GM04504 (cell line): ENCODE data around the gene SLC39A11.
A peak's percentile ranks its signal among the peaks of the same experiment; 100 is the strongest.

Experiments used
- DNase-seq: peaks from one replicate; pipeline ENCODE4 v3.0.0-alpha.2; 2012; ENCODE audit warnings: low read depth

SLC39A11 gene

DNA sequence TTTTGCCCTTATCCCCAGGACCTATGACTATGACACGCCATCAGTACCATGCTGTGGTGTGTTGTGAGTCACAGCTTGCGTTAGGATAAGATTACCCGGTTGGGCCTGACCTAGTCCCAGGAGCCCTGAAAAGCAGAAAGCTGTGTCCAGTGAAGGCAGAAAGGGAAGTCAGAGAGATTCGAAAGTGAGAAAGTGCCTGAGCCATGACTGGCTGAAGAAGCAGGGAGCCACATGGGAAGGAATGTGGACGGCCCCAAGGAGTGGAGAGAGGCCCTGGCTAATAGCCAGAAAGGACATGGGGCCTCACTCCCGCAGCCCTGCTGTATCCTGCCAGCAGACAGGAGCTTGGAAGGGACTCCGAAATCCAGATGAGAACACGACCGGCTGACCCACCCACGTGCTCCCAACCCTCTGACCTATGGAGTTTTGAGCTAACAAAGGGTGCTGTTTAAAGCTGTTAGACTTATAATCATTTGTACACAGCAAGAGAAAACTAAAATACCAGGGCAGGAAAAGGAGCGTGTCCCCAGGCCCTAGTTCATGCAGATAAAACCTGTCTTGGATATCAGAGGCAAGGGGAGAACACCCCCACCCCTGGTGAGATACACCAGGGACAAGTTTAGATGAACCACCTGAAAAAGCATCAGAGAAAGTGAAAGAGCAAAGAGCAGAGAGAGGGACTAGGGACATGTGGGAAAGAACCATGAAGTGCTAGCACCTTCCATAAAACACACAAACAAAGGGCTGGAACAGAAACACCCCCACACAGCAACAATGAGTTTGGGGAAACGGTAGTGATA is 115.3 kb downstream of the SLC39A11 start:
- peak; percentile 76 for DNase-seq

DNA sequence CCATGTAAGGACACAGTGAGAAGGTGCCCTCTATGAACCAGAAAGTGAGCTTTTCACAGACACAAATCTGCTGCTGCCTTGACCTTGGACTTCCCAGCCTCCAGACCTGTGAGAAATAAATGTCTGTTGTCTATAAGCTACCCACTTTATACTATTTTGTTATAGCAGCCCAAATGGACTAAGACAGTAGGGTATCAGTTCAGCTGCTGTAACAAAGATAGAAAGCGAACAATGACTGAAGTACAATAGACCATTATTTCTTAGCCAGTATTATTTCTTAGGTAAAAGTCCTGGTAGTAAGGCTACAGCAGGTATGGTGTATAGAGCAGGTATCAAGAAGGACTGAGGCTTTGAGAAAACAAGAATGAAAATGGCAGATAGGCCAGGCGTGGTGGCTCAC is 117.0 kb downstream of the SLC39A11 start:
- no peak for DNase-seq

- DNase-seq = no peak
Observed at GRCh38 chr17:72974605-72975232, 117.8 kb downstream of the SLC39A11 start.

- no peak for DNase-seq
Observed at GRCh38 chr17:72972263-72972951, 120.1 kb downstream of the SLC39A11 start.

- no peak for DNase-seq
Observed at GRCh38 chr17:72971226-72971880, 121.1 kb downstream of the SLC39A11 start.

DNA sequence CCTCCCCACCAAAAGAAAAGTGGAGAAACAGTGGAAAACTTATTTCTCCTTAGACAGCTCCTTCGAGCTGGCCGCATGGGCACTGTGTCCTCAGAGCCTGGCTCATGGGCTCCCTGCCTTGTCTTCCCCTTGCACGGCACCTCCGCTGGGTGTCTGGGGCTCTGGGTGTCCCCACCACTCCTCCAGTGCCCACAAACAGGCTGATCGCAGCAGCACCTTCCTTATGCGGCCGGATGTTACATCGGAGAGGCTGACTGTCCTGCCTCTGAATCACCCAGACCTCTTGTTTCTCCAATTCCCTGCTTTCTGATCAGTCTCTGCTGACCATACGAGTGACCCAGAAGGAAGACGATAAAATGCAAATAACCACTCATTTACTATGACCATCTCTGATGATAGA is 121.7 kb downstream of the SLC39A11 start:
- no peak for DNase-seq

GRCh38 chr17:72970246-72970645 is 122.2 kb downstream of the SLC39A11 start:
- no peak for DNase-seq

GRCh38 chr17:72969293-72969906 is 123.1 kb downstream of the SLC39A11 start:
- DNase-seq = no peak

- no peak for DNase-seq
Observed at GRCh38 chr17:72968798-72969197, 123.7 kb downstream of the SLC39A11 start.

GRCh38 chr17:72967977-72968585 is 124.4 kb downstream of the SLC39A11 start:
- no peak for DNase-seq

DNA sequence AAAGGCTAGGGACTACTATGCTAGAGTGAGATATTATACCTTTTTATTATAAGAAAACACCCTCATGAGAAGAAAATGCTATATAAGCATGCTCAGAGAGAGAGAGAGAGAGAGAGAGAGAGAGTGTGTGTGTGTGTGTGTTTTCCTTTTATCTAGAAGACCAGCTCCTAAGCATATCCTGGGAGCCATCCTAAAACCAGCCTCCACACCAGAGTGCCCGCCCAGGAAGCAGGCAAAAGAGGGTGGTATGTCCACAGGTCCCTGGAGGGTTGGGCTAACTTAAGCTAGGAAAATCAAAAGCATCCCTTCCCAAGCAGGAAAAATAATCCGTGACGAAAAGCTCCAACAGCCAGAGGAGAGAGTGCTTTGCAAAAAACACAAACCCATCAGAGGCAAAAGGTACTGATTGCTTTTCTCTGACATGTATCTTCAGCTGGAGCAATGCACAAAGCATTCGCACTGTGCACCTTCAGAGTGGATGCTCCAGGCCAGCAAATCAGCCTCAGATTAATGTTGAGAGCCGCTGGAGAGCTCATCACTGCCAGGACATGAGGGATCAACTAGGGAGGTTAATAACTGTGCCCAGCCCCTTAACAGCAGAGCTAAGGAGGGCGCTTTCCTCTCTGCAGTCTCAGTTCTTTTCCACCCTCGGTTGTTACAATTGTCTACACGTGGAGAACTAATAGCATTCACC is 125.1 kb downstream of the SLC39A11 start:
- no peak for DNase-seq

- DNase-seq = no peak
Observed at GRCh38 chr17:72962106-72962505, 130.4 kb downstream of the SLC39A11 start.

DNA sequence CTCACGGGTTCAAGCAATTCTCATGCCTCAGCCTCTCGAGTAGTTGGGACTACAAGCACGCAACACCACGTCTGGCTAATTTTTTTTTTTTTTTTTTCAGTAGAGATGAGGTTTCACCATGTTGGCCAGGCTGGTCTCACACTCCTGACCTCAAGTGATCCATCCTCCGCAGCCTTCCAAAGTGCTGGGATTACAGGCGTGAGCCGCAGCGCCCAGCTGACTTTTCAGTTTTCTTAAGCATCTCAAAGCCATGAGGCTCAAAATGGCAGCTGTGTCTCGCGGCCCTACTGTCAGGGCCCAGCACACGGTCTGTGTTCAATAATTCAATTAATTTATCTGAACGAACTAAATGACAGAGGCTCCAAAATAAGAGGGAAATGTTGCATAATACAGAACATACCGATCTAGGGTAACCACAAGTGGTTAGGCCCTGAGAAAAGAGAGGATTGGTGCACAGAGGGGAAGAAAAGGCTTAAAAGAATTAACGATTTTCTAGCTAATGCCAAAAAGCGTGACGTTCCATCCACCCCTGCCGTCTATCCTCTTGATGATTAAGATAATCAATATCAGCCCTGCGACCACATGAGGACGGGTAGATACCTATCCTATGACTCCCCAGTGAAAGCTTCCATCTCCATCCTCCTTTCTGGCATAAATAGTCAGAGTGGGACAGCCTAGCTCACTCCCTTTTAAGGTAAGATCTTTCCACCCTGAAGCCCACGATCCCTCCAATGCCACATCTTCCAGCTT is 136.9 kb downstream of the SLC39A11 start:
- DNase-seq = no peak

DNA sequence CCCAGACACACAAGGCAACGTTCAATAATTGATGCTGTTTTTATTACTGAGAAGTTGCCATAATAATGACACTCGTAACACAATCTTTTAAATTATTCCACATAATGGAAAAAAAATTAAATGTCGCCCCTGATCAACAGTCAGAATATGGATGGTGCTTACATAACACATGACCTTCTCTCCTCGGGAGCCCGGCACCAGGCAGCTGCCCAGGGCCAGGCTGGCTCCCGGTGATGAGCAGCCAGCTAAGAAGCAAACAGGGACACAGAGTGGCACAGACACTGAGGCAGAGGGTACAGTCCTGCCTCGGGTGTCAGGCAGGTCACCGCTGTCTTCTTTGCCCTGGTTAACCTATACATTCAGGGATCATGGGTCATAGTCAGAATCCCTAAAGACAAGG is 137.9 kb downstream of the SLC39A11 start:
- DNase-seq = no peak

DNA sequence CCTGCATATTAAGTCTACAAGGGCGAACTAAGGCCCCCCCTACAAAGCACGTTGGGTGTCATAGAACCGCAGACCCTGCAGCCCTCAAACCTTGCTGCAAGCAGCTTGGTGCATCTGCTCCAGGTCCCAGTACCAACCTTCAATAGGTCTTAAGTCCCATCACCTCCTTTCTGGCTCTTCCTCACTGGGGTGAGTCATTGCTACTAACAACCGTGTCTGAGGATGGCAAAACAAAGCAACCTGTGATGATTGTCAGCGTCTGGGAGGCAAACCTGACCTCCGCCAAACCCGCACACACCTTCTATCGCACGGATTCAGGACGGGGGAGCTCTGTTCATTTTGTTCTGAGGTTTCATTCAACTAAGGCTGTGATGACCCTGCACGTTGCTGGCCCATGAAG is 138.9 kb downstream of the SLC39A11 start:
- DNase-seq = no peak

DNA sequence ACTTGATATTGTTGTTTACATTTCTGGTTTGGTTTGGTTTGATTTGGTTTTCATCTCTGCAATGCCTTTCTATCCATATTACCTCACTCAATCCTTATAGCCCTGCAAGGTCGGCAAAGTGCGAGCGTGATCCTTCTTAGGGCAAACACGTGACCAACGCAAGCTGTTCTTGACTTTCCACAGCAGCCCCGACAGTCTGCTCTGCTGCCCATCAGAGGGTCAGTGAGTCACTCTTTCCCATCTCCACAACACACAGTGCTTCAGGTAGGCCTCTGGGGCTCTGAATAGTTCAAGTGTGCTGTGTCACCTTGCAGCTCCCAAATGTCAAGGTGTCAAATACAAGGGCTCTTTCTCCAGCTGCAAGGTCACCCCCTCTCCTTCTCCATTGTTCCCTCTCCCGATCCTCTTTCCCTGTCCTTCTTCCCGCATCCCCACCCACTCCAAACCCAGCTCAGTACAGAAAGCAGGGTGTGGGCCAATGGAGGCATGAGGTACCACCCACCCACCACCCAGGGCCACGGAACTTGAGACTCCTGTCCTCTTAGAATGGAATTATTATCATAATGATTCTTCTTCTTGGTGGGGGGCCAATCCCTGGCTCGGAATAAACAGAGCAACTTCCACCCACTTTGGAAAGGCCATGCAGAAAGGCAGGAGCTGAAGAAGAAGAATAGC is 139.7 kb downstream of the SLC39A11 start:
- DNase-seq = no peak

GRCh38 chr17:72952220-72952619 is 140.3 kb downstream of the SLC39A11 start:
- DNase-seq = no peak

DNA sequence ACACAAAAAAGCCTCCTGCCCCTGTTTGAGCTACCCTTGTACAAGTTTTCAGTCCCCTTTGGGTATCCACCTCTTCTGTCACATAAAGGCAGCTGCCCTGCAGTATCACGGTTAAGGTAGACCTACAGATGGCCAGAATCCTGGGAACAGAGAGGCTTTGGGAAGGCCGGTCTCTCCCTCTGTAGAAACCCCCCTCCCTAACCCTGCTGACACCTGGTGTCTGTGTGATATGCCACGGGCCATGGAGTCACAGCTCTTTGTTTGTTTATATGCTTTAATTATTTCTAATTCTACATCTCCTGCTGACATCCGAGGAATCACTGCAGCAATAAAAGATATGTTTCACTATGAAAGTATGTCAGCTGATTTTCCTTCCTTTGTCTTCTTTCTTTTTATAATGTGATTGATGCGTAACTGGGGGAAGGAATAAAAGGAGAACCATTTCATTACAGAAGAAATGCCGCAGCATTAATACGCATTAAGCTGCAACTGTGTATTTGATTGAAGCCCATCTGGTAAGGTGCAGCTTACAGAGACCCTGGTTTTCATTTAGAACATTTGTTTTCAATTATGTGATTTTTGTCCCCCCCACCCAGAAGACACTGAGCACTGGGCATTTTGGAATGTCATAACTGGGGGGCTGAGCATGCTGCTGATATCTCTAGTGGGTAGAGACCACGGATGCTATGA is 142.1 kb downstream of the SLC39A11 start:
- DNase-seq = no peak

GRCh38 chr17:72948115-72948514 is 144.4 kb downstream of the SLC39A11 start:
- no peak for DNase-seq
